Neuron (in vitro differentiated cells): Measurements from ENCODE around the gene RABAC1.
"Not testable (repeated sequence)": the region's sequence is repeated elsewhere in the genome, so short reads cannot be mapped to it uniquely, and the experiment has no call there.

Source experiments
- H2AFZ ChIP-seq: one replicate; pipeline ENCODE4 v1.6.1; 2013; ENCODE audit warnings: low read depth, mild to moderate bottlenecking, inconsistent platforms, low read length, moderate library complexity
- H3K27me3 ChIP-seq: one replicate; pipeline ENCODE4 v1.6.1; 2013; ENCODE audit warnings: low read length; ENCODE audit not compliant: insufficient read depth
- H3K36me3 ChIP-seq: one replicate; pipeline ENCODE4 v1.6.1; 2013; ENCODE audit warnings: low read length; ENCODE audit not compliant: insufficient read depth
- H3K4me1 ChIP-seq: one replicate; pipeline ENCODE4 v1.6.1; 2013; ENCODE audit warnings: low read length; ENCODE audit not compliant: insufficient read depth
- H3K4me3 ChIP-seq: 2 replicates; pipeline ENCODE4 v1.5.1; 2013; ENCODE audit warnings: mild to moderate bottlenecking, low read length, moderate library complexity
- H3K9me3 ChIP-seq: one replicate; pipeline ENCODE4 v1.6.1; 2013; ENCODE audit warnings: low read length

The RABAC1 gene

DNA sequence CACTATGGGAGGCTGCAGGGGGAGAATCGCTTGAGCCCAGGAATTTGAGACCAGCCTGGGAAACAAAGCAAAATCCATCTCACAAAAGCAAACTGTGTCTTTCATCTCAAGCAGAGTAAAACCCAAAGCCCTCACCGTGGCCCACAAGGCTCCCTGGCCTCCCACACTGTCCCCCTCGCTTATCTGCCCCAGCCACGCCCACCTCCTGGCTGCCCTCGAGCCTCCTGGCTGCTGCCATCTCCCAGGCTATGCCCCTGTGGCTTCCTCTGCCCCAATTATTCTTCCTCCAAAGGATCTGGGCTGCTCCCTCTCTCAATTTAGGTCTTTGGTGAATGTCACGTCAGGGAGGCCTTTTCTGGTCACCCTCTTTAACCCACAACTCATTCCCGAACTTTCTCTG, 3.6 kb downstream of the RABAC1 start:
- Histone ChIP-seq H3K27me3 (no peaks in the 10 kb centered on the region), H3K36me3 (peaks cover 5% of the 10 kb centered on the region), H3K4me3 (no peak overlapping the region), H3K4me1 (peaks cover 12% of the 10 kb centered on the region), H2AFZ (no peak overlapping the region), H3K9me3 (no peaks in the 10 kb centered on the region)

GRCh38 chr19:41951686-41952172, 7.4 kb downstream of the RABAC1 start:
- H3K4me1 ChIP-seq = no peaks in the 10 kb centered on the region
- H3K4me3 ChIP-seq = no peak overlapping the region
- no peaks in the 10 kb centered on the region for H3K27me3 ChIP-seq
- H2AFZ ChIP-seq = no peak overlapping the region
- H3K9me3 ChIP-seq = no peaks in the 10 kb centered on the region
- H3K36me3 ChIP-seq = peaks cover 4% of the 10 kb centered on the region

DNA sequence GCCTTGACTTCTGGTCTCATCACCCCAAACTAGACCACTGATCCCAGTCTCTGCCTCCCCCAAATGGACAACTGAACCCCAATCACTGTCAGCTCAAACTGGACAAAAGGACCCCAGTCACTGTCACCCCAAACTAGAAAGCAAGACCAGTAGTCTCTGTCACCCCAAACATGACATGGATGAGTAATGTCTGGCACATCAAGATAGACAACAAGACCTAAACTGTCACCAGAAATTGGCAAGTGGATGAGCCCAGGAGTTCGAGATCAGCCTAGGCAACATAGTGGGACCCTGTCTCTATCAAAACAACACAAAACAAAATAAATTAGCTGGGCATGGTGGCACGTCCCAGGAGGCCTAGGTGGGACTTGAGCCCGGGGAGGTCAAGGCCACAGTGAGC, 12.0 kb downstream of the RABAC1 start:
- no peaks in the 10 kb centered on the region for H3K4me1 ChIP-seq
- no peak overlapping the region for H2AFZ ChIP-seq
- H3K36me3 ChIP-seq = no peaks in the 10 kb centered on the region
- H3K9me3 ChIP-seq = no peaks in the 10 kb centered on the region
- no peak overlapping the region for H3K4me3 ChIP-seq
- H3K27me3 ChIP-seq = no peaks in the 10 kb centered on the region

GRCh38 chr19:41945135-41945766, 13.9 kb downstream of the RABAC1 start:
- peaks cover 3% of the 10 kb centered on the region for H3K4me1 ChIP-seq

DNA sequence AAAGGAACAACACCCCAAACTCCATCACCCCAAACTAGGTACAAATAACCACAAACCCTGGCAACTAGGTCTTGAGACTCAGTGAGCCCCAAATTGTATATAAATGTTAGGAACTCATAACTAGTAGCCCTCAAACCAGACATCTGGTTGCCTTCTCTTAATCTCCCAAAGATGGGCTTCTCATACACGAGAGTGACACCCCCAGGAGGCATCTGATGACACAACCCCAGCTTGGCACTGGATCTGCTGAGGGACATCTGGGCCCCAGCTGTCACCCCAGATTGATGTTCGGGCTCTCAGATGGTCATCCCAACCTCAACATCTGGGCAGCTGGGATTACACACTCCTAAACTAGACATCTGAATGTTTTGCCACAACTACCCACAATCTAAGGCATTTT, 14.8 kb downstream of the RABAC1 start:
- no peaks in the 10 kb centered on the region for H3K36me3 ChIP-seq
- H3K4me3 ChIP-seq = no peak overlapping the region
- peaks cover 5% of the 10 kb centered on the region for H3K4me1 ChIP-seq
- H3K27me3 ChIP-seq = no peaks in the 10 kb centered on the region
- H2AFZ ChIP-seq = no peak overlapping the region
- H3K9me3 ChIP-seq = no peaks in the 10 kb centered on the region

More at GRCh38 chr19:41945135-41945766, 13.9 kb downstream of the RABAC1 start:
- Histone ChIP-seq H3K36me3 (no peaks in the 10 kb centered on the region), H3K4me3 (no peak overlapping the region), H3K27me3 (no peaks in the 10 kb centered on the region), H3K9me3 (no peaks in the 10 kb centered on the region), H2AFZ (no peak overlapping the region)

DNA sequence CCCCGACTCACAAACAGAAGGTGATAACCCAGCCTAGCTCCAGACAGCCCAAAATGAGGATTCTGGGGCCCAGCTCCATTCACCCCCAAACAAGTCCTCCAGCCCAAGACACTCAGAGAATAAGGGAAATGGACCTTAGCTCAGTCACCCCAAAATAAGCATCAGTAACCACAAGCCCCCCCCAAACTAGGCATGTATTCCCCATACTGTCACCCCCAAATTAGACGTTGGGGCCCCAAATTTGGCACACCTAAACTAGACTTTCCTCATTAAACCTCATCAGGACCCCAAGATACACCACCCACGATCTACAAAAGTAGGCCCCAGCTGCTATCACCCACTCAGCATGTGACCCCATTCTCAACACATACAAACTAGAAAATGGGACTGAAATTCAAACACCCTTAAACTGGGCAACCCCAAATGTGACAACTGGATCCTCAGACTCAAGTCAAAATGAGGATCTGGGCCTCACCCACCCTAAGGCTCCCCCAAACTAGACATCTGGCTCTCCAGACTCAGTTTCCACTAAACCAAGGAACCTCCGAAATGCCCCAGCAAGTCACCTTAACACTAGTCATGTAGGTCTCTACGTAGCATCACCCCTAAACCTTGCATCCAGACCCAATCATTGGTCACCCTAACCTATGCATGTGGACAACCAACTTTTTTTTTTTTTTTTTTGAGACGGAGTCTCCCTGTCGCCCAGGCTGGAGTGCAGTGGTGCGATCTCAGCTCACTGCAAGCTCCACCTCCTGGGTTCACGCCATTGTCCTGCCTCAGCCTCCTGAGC, 17.5 kb downstream of the RABAC1 start:
- Histone ChIP-seq H2AFZ (no peak overlapping the region), H3K36me3 (no peaks in the 10 kb centered on the region), H3K9me3 (no peaks in the 10 kb centered on the region), H3K4me1 (peaks cover 10% of the 10 kb centered on the region), H3K27me3 (peaks cover 8% of the 10 kb centered on the region), H3K4me3 (no peak overlapping the region)

DNA sequence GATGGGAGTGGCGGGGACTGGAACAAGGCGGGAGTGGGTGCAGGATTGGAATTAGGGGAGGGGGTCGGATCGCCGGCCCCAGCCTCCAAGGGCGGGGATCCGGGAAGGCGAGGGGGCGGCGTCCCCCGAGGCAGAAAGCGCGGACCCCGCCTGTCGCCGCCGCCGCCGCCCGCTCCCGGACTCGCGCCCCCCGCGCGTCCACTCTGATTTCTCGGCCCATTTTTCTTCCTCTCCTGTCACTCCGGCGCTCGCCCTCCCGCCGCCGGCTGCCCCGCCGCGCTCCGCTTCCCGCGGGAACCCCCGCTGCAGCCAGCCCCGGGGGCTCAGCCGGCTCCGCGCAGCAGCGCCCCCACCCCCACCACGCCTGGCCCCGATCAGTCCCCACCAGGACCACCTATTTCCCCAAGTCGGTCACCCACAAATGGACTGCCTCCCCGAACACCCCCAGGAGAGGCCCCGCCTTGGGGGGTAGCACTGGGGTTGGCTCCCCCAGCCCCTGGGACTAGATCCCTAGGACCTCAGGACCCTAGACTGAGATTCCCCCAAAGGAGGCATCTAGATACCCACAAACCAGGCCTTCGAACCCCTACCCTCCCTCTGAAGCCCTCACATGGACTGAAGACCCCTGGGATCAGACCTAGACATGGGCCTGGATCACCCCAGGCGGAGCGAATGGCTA, 18.3 kb downstream of the RABAC1 start:
- Histone ChIP-seq H2AFZ (peak overlapping the region; percentile 46), H3K27me3 (peaks cover 14% of the 10 kb centered on the region), H3K9me3 (no peaks in the 10 kb centered on the region), H3K36me3 (no peaks in the 10 kb centered on the region), H3K4me1 (peaks cover 10% of the 10 kb centered on the region), H3K4me3 (peak overlapping the region; percentile 37)

DNA sequence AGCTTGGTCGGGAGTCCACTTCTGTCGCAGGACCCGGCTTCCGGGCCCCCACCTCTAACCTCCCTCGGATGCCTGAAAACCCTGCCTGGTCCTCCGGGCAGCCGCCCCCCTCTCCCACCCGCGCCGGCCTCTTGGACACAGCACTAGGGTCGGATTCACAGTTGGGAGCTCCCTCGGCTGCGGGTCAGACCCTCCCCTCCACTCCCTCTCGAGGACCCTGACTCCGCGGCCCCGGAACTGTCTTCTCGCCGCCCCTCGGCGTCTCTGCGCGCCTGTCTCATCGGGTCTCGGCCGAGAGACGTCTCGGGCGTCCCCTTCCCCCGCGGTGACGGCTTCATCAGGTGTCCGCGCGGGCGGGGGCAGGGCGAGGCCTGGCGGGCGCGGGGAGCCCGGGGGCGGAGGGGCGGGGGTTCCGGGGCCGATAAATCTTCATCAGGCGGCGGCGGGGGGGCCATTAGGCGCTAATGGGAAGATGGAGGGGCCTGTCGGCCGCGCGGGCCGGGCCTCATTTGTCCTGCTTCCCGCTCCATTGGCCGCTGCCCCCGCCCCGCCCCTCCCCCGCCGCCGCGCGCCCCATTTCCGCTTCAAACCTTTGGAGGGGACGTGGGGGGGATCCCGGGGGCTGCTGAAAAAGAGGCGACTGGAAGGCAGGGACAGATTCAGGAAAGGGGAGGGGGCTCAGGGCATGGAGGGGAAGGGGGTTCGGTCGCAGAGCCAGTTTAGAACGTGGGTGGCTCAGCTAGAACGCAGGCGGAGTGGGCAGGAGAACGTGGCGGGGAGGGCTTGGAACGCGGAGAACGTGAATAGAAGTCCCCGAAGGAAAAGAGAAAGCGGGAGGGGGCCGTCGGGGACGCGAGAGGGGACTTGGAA, 19.0 kb downstream of the RABAC1 start:
- Histone ChIP-seq H3K36me3 (no peaks in the 10 kb centered on the region), H3K27me3 (peaks cover 18% of the 10 kb centered on the region), H3K9me3 (no peaks in the 10 kb centered on the region), H3K4me1 (peaks cover 10% of the 10 kb centered on the region), H3K4me3 (peak overlapping the region; percentile 62), H2AFZ (peak overlapping the region; percentile 91)

GRCh38 chr19:41939209-41939608, 19.9 kb downstream of the RABAC1 start:
- not testable (repeated sequence) for H3K9me3 ChIP-seq, H3K36me3 ChIP-seq, H2AFZ ChIP-seq, H3K4me1 ChIP-seq, H3K4me3 ChIP-seq
- H3K27me3 ChIP-seq = peaks cover 20% of the 10 kb centered on the region

DNA sequence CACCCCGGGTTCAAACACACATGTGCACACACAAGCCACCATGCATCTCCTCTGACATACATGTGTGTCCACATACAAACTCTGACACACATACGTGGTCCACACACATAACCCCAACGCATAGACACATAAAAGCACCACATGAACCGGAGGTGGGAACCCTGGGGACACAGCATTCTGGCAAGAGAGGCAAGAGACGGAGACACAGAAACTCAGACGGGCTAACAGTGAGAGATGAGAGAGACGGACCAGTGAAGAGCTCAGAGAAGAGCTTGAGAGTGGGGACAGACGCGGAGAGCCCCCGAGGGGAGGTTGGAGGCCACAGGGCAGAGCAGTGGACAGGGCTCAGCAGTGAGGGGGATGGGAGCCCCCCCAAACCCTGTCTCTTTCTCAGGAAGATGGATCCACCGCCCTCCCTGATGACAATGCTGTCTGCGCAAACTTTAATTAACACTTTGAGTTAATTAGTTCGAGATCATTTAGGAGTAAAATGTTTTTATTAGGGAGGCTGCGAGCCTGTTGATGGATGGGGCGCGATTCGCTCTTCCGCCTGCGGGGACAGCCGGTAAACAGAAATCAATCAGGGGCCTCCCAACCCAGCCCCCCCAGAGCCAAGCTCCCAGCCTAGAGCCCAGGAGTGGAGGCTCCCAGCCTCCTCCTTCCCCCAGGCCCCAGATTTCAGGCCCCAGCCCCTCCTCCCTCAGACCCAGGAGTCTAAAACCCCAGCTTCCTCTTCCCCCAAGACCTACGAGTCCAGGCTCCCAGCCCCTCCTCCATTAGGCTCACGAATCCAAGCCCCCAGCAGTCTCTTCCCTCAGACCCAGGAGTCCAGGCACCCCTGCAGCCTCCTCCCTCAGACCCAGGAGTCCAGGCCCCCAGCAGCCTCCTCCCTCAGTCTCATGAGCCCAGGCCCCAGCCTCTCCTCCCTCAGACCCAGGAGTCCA, 21.3 kb downstream of the RABAC1 start:
- Histone ChIP-seq H3K27me3 (peaks cover 30% of the 10 kb centered on the region), H2AFZ (no peak overlapping the region), H3K36me3 (no peaks in the 10 kb centered on the region), H3K4me3 (no peak overlapping the region), H3K4me1 (peaks cover 15% of the 10 kb centered on the region), H3K9me3 (no peaks in the 10 kb centered on the region)

DNA sequence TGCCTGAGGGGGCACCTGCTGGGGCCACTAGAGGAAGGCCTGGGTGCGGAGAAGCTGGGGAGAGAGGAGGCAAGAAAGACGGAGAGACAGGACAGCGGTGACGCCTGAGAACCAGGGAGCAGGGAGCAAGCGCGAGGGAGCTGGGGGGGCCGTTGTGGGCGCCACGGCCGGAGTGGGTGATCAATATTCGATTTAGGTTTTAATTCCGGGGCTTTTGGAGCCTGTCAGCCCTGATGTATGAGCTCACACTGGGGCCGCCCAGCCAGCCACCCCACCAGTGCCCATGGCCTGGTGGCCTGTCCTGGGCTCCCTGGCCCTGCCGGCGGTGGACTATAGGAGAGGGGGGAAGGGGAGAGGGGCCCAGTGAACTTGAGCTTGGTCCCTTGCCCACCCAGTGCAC, 22.2 kb downstream of the RABAC1 start:
- no peak overlapping the region for H2AFZ ChIP-seq
- H3K9me3 ChIP-seq = no peaks in the 10 kb centered on the region
- peaks cover 38% of the 10 kb centered on the region for H3K27me3 ChIP-seq
- no peak overlapping the region for H3K4me3 ChIP-seq
- peaks cover 17% of the 10 kb centered on the region for H3K4me1 ChIP-seq
- no peaks in the 10 kb centered on the region for H3K36me3 ChIP-seq

DNA sequence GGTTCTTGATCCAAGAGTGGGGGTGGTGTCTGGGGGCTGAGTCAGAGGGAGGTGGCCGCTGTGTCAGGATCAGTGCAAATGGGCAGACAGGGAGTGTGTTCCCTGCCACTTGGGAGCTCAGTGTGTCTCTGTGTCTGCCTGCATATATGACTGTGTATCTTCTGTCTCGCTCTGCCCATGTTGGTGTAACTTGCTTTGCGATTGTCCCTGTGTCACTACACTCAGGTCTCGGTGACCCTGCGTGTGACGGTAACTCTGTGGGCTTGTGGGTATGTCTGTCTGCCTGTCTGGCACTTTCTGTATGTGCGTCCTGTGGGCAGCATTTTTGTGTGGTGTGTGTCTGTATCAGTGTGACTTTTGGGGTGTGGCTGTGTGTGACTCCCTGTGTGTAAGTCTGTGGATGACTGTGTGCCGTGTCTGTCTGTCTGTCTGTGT, 22.7 kb downstream of the RABAC1 start:
- Histone ChIP-seq H2AFZ (no peak overlapping the region), H3K9me3 (no peaks in the 10 kb centered on the region), H3K4me3 (no peak overlapping the region), H3K36me3 (no peaks in the 10 kb centered on the region), H3K27me3 (peaks cover 43% of the 10 kb centered on the region), H3K4me1 (peaks cover 17% of the 10 kb centered on the region)
